GM18526 (cell line): Measurements from ENCODE around the gene SMOC1.

Experiments
- POLR2A ChIP-seq: IDR thresholded peaks from 3 replicates; pipeline ENCODE4 v1.6.1; 2011; ENCODE audit not compliant: insufficient read length; ENCODE audit errors: extremely low read depth

Gene SMOC1, protein sequence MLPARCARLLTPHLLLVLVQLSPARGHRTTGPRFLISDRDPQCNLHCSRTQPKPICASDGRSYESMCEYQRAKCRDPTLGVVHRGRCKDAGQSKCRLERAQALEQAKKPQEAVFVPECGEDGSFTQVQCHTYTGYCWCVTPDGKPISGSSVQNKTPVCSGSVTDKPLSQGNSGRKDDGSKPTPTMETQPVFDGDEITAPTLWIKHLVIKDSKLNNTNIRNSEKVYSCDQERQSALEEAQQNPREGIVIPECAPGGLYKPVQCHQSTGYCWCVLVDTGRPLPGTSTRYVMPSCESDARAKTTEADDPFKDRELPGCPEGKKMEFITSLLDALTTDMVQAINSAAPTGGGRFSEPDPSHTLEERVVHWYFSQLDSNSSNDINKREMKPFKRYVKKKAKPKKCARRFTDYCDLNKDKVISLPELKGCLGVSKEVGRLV

DNA sequence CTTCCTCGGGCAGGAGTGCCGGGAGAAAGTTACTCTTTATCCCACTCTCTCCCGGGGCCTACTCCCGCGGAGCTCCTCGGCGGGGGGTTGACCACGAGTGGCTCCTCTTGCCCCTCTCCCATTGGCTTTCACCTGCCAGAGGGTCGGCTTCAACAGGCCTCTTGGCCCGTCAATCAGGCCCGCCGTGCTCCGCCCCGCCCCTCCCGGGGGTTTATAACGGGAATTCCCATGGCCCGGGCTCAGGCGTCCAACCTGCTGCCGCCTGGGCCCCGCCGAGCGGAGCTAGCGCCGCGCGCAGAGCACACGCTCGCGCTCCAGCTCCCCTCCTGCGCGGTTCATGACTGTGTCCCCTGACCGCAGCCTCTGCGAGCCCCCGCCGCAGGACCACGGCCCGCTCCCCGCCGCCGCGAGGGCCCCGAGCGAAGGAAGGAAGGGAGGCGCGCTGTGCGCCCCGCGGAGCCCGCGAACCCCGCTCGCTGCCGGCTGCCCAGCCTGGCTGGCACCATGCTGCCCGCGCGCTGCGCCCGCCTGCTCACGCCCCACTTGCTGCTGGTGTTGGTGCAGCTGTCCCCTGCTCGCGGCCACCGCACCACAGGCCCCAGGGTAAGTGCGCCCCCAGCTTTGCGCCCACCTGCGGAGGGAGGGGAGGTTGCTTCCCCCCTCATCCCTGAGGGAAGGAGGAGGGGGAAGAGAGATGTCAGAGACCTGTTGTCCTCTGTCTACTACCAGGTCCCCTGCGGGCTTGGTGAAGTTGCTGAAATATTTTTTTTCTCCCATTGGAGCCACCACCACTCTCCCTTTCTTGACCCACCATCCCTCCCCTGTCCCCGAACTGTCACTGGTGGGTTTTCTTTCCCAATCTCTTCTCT, at the start of gene SMOC1:
SMOC1 (plus strand) TSS at position 242 of the 869 bp plus-strand sequence; CDS start at position 505, 263 bp downstream.
- no peak for TF ChIP-seq POLR2A

GRCh38 chr14:69838881-69839416, 40.3 kb upstream of the SMOC1 start:
- no peak for TF ChIP-seq POLR2A

DNA sequence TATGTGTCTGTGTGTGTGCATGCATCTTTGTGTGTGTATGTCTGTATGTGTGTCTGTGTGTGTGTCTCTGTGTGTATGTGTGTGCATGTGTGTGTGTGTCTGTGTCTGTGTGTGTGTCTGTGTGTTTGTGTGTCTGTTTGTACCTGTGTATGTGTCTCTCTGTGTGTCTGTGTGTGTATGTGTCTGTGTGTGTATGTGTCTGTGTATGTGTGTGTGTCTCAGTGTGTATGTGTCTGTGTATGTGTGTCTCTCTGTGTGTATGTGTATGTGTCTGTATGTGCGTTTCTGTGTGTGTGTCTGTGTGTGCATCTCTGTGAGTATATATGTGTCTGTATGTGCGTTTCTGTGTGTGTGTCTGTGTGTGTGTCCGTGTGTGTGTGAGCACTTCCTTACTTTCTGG, 39.6 kb upstream of the SMOC1 start:
- no peak for TF ChIP-seq POLR2A

DNA sequence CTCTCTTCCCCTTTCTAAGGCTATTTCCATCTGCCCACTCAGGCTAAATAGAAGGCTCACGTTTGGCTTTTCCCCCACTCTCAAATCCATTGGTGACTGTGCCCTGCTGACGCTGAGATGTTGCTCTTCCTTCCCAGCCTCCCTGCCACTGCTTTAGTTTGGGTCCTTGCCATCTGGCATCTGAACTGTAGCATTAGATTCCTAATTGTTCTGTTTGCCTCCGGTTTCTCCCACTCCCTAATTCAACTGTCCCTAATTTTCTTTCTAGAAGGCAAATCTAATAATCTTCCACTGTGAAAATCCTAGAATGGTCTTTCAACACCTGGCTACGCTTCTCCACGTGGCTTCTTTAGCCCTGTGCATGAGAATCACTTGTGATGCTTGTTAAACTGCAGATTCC, 37.6 kb upstream of the SMOC1 start:
- no peak for TF ChIP-seq POLR2A

- no peak for TF ChIP-seq POLR2A
Measured at GRCh38 chr14:69842686-69843420, 36.4 kb upstream of the SMOC1 start.

- TF ChIP-seq POLR2A: no peak
Measured at GRCh38 chr14:69844171-69844570, 35.0 kb upstream of the SMOC1 start.

DNA sequence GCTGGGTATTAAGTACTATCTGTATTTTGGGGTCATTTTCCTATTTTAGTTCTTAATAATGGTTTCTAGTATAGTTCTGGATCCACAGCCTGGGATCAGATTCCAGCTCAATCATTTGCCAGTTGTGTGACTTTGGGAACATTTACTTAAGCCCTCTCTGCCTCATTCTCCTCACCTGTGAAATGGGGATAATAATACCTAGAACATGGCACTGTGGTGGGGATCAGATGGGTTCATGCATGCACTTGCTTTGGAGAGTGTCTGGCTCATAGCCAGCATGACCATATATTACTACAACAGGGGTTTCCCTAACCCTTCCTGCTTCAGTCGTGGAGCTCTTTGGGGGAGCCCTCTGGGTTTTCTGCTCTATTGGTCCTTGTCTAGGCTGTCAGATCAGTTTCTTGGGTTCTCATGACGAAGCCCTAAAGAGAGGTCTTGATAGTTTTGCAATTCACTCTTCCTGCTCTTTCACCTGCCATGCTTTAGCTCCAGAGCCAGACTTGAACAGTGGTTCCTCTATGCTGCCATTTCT, 34.1 kb upstream of the SMOC1 start:
- TF ChIP-seq POLR2A: no peak

DNA sequence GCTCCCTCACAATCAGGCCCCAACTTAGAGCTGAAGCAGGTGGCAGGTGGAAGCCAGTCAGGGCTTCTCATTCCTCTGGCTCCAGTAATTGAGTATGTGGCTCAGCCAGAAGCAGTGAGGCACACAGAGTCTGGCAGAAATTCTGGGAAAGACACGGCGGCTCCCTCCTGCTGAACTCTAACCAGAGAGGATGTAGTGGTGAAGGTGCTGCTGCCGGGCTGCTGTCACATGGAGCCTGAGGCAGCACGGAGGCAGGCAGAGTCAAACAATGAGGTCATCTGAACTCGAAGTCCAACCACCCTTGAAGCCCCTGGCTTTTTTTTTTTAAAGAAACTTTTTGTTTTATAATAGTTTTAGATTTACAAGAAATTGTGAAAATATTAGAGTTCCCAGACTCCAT, 33.4 kb upstream of the SMOC1 start:
- TF ChIP-seq POLR2A: no peak

GRCh38 chr14:69848156-69848555, 31.1 kb upstream of the SMOC1 start:
- no peak for TF ChIP-seq POLR2A

- no peak for TF ChIP-seq POLR2A
Measured at GRCh38 chr14:69848903-69849391, 30.3 kb upstream of the SMOC1 start.

DNA sequence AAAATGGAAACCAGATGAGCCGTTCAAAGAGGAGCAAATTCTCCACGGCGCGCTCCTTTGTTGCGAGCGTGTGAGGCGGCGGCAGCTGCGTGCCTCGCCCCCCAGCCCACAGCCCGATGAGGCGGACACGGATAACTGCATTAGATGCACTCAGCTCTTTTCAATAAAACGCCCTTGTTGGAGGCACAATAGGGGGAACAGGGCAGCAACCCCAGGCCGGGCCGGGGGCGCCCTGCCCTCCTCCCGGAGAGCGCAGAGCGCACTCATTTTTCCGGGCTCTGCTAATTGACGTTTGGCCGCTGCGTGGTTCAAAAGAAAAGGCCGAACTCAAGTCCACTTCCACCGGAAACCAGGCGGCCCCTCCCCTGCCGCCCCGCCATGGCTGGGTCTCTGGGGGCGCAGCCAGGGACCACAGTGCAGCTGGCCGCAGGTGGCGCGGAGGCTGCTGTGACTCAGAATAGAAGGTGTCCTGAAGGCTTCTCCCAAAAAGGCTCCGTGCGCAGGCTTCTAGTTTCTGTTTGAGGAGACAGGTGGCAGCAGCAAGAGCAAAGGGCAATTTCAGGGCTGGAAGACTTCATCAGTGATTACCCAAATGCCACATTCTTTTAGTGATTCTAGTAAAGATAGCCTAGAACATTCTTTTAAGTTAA, 29.0 kb upstream of the SMOC1 start:
- no peak for TF ChIP-seq POLR2A

DNA sequence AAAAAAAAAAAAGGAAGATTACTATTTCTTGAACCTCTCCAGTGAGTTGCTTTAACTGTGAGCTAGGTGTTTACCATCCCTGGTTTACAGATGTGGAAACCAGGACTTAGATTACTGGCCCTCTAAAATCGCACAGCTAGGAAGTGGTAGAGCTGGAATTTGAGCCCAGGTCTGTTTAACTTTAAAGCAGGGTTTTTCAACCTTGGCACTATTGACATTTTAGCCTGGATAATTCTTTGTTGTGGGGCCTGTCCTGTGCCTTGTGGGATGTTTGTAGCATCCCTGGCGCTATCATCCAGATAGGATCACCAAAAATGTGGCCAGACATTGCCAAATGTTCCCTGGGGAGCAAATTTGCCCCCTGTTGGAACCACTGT, 28.5 kb upstream of the SMOC1 start:
- TF ChIP-seq POLR2A: no peak

- TF ChIP-seq POLR2A: no peak
Measured at GRCh38 chr14:69852531-69853321, 26.5 kb upstream of the SMOC1 start.
